Sigmoid colon (tissue), 4 donors: ENCODE results near the gene GUCY1A2.

Experiments used
- CTCF ChIP-seq, 4 experiments: fragments of 450-650 bp in 3 of 4; fragments of 200-600 bp in 1 of 4; IDR thresholded peaks; one replicate each; pipeline ENCODE4 v1.5.1; 2016 to 2019; ENCODE audit warnings: antibody characterized with exemption in 4 of 4, mild to moderate bottlenecking in 3 of 4, moderate library complexity in 2 of 4
- EP300 ChIP-seq, 4 donors: sonication (generic); formaldehyde crosslinking; IDR thresholded peaks; one replicate each; pipeline ENCODE4 v1.6.1; 2017; ENCODE audit warnings: antibody characterized with exemption in 4 of 4

- no peak for TF ChIP-seq CTCF (IDR thresholded peaks at IDR 0.05)
- no peak for TF ChIP-seq EP300 (IDR thresholded peaks at IDR 0.05)
Observed at GRCh38 chr11:106854429-106854828, 163.8 kb downstream of the GUCY1A2 start.
